ENCODE results near the gene MDGA2.
"Not testable (repeated sequence)": the region's sequence is repeated elsewhere in the genome, so short reads cannot be mapped to it uniquely, and the experiment has no call there.

The MDGA2 gene

DNA sequence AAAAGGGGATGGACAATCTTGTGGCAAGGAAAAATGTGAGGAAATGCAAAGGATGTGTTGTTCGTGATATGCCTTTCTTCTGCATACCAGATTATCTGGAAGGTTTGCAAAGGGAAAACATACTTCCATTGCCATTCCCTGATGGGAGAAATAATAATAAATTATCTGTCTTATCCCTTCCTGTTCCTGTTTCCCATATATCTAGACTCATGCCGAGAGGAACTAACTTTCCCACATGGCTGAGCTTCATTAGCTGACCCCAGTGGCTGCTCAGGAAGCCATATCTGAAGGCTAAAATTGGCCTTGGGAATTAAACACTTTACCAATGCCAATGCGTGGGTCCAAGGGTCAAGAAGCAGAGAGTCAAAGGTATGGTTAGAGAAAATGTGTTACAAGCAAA lies 439.8 kb downstream of the MDGA2 start:
- DNase-seq (ENCODE audit: low read depth) = no peak

DNA sequence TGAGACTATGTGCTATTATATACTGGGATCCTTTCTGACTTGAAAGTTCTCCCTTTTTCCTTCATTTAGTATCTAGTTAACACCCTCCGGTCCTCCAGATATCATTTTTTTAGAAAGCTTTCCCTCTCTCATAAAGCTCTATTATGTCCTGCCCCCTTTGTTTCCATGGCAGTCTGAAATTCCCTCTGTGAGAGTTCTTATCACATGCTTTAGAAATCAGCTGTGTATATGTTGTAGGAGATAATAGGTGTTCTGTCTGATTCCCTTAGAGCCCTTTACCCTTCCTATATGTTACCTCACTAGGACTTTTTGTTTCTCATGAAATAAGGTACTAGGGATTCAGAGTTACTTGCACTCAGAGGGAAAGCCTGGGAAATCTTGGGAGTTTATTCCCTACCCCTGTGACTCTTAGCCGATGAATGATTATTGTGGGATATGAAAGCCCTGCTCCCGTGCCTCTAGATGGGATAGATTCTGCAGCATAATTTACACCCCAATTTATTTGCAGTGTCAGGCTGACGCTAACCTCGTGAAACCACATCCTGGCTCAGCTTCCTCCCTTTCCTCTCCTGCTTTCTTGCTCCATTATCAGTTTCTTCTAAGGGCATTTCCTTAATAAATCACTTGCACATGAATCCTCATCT lies 448.4 kb downstream of the MDGA2 start:
- no peak for DNase-seq (ENCODE audit: low read depth)

DNA sequence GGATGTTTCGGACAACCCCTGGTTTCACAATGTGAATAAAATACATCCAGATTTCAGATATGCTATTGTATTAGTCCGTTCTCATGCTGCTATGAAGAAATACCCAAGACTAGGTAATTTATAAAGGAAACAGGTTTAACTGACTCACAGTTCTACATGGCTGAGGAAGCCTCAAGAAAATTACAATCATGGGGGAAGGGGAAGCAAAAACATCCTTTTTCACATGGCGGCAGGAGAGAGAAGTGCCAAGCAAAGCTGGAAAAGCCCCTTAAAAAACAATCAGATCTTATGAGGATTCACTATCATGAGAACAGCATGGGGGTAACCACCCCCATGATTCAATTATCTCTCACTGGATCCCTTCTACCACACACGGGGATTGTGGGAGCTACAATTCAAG lies 451.7 kb downstream of the MDGA2 start:
- DNase-seq (ENCODE audit: low read depth) = no peak

DNA sequence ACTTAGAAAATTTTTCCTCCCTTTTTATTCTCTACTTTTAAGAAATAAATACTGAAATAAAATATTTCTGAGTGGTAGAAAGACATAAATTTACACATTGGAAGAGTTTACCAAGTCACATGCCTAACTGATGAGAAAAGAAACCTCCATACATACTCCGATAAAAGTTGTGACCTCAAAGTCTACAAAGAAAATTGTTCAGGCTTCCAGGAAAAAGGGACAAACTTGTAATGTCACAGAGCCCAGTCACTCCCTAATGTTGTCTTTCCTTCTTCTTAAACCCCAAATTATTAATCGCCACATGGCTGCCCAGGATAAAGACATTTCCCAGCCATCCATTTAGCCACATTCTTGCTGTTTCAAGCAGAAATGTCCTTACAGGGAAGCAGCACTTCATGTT lies 455.3 kb downstream of the MDGA2 start:
- no peak for DNase-seq (ENCODE audit: low read depth)

DNA sequence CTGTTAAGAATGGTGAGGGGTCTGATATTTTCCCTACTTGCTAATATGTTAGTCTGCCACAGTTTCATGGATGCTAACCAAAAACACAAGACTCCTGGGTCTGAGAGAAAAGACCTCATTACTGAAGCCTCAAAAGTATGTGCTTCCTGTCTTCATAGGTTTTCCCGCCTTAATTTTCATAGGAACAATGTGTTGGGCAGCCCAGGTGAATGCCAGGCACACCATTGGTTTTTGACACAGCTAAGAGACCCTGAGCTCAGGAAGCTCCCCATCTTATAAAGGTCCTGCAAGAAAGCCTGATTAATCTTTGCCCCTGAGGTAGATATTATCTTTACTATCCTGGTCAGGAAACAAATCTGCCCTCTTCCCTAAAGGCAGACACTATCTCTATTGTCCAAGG lies 464.1 kb downstream of the MDGA2 start:
- no peak for DNase-seq (ENCODE audit: low read depth)

DNA sequence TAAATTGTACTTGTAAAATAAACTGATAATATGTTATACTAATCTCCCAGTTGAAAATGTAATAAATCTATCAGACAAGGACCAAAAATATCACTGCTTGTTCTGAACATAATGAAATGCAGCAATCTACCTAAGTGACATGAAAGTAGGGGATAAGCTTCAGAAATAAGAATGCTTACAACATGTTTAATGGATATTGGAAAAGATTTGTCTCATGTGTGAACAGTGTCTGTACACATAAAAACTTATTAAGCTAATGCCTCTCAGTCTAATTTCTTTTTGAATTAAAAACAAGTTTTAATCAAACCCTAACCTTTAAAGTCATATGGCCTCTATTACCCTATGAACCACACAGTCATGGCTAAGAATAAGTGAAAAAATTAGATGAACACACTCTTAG lies 465.3 kb downstream of the MDGA2 start:
- DNase-seq (ENCODE audit: low read depth) = no peak

DNA sequence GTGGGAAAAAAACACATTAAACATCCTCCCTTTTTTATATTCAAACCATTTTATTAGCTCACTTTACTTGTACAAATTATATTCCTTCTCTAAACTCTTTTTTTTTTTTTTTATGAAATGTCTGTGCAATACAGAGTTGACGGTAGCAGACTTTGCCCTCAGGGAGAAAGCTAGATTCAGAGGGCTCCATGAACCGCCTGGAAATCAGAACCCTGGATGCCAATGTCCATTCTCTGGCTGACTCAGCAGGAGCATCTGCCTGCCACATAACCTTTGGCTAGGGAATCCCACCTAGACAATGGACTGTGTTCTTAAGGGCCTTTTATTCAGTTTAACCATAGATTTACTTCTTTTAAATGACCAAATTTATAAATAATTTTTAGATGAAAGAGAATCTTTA lies 467.0 kb downstream of the MDGA2 start:
- DNase-seq (ENCODE audit: low read depth) = no peak

DNA sequence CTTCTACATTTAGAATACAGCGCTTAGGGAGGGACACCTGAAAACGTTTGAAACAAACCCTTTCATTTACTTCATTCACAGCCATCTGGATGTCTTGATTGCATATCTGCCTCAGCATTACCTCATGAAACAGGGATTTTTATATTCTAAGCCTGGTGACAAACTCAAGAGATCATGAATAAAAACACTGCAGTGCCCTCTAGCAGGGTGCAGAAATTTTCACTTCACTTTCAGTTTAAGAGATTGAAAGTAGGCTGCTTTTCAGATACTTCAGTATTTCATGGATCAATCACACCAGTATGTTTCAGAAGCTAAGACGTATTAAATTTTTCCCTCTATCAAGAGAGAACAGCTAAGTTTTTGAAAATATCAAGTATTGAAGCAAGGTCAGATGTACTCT lies 467.8 kb downstream of the MDGA2 start:
- DNase-seq (ENCODE audit: low read depth) = no peak

DNA sequence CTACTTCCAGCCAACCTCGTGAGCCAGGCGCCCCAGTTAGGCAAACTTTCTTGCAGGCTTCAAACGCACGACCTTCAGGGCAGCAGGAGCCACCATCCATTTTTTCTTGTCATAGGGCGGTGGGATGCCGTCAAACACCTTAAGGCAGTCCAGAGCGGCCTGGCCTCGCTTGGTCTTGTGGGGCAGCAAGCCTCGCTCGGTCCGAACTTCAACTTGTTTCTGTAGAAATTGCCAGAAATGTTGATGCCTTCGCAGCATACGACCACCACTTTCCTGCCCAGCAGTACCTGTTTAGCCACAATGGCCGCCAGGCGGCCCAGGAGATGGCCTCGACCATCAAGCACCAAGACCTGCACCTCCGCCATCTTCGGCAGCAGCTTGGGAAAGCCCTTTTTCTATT lies 474.7 kb downstream of the MDGA2 start:
- no peak for DNase-seq (ENCODE audit: low read depth)

DNA sequence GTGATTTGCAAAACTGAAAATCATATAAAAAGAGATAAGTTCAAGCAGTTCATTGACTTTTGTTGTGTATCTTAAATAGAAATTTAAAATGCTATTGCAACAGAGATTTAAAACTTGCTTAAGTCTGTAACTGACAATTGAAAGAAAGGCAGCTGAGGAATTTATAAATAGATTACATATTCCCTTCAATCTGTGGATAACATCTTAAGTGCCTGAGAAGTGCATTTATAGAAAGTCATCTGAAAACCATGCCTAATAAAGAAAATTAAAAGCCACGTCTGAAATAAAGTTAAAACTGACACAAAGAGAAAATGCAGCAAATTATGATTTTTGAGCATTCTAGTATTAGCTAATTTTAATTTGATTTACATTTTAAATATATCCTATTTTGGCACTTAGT lies 479.8 kb downstream of the MDGA2 start:
- DNase-seq (ENCODE audit: low read depth) = no peak

DNA sequence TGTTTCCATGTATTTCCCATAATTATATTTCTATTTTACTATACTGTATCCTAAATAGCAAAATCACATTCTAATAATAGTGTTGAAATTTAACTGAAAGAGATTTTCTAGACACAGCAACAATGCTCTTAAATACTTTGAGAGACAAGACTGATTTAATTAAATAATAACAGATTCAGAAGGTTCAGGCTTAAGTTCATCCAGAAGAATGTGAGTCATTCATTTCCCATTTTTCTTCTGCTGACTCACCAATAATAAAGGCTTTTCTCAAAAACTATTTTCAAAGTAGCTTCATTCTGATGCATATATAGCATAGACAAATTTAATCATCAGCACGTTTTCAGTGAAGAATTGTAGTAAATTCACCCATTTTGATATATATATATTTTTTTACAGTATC lies 481.4 kb downstream of the MDGA2 start:
- DNase-seq (ENCODE audit: low read depth) = no peak

DNA sequence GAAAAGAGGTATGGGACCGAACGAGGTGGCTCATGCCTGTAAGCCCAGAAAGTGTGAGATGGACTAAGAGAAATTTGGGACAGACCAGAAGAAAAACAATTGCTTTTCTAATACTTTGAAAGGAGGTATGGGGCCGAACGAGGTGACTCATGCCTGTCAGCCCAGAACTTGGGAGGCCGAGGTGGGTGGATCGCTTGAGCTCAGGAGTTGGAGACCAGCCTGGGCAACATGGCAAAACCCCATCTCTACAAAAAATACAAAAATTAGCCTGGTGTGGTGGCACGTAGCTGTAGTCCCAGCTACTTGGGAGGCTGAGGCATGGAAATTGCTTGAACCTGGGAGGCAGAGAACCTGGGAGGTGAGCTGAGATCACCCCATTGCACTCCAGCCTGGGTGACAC lies 483.2 kb downstream of the MDGA2 start:
- DNase-seq (ENCODE audit: low read depth) = not testable (repeated sequence)

DNA sequence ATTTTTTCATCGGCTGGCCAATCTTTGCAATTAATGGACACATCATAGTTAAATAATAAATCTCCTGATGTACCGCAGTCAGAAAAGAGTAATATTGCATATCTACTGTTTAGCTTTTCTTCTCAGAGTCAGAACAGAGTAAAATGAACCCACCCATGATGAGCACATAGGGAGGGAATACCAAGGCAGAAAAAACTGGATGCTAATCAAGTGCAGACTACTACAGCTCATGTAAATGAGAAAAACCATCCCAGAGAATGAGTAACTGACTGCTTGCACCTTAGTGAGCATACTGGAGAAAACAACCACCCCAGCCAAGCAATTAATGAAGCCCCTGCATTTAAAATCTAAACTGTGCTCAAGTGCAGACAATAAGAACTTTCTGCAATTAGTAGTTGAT lies 483.7 kb downstream of the MDGA2 start:
- no peak for DNase-seq (ENCODE audit: low read depth)

DNA sequence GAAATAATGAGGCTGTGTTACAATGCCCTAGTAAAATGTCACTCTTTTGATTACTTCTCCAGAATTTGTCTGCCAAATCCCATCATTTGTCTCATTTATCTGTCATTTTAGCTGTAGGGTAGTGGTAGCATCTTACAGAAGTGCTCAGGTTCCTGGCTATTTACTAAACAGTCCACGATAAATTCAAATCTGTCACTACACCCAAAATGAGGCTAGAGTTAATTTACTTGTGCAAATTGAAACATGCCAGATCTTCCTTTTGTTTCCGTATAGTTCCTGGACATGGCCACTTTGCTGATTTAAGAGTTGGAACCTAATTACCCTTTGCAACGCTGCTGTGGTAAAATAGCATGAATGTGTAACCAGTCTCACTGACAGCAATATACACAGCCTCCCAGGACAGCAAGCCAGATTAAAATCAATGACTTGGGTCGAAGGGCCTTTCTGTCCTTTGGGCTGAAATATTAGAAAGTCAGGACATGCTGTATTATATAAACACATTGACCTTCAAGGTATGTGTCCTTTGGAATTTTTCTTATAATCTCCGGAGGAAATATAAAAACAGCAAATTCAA lies 485.4 kb downstream of the MDGA2 start:
- no peak for DNase-seq (ENCODE audit: low read depth)

DNA sequence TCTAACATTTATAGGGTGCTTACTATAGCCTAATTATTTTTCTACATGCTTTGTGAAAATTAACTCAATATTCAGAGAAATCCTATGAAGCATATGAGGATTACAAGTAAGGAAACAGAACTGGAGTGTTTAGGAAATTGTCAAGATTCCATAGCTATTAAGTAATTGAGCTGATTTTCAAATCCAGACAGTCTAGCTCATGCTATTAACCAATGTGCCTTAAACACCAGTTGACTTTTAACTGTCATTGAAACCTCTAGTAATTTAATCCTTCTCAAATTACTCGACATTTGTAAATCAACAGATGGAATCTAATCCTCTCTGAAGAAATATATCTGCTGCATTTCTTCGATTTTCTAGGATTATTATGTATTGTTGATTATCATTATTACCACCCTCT lies 488.9 kb downstream of the MDGA2 start:
- DNase-seq (ENCODE audit: low read depth) = no peak

DNA sequence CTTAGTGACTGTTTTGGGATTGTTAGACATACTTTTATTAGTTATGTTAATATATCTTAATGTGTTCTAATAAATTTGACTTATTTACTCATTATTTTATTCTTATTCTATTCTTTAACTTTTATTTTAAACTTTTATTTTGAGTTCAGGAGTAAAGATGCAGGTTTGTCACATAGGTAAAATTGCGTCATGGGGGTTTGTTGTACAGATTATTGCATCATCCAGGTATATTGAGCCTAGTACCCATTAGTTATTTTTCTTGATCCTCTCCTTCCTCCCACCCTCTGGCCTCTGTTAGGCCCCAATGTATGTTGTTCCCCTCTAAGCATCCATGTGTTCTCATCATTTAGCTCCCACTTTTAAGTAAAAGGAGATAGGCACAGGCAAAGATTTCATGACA lies 495.5 kb downstream of the MDGA2 start:
- no peak for DNase-seq (ENCODE audit: low read depth)

DNA sequence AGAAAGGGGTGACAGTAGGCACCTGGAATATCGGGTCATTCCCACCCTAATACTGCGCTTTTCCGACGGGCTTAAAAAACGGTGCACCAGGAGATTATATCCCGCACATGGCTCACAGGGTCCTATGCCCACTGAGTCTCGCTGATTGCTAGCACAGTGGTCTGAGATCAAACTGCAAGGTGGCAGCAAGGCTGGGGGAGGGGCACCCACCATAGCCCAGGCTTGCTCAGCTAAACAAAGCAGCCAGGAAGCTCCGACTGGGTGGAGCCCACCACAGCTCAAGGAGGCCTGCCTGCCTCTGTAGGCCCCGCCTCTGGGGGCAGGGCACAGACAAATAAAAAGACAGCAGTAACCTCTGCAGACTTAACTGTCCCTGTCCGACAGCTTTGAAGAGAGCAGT lies 503.5 kb downstream of the MDGA2 start:
- DNase-seq (ENCODE audit: low read depth) = not testable (repeated sequence)

DNA sequence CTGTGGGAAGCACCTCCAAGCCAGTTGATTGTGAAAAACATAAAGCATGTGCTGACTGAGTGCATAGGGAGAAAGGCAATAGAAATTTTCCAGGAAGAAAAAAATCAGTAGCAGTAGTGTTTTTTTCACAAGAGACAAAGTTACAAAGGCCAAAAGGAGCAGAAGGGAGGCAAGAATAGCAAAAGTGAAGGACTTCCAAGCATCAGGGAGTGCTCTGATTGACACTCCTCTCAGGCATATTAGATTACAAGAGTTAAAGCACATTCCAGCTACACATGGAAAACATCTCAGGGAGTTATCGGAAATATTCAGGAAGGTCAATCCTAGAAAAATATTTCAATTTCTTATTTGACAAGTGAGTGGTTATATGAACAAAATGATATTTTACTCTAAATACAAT lies 508.0 kb downstream of the MDGA2 start:
- DNase-seq (ENCODE audit: low read depth) = no peak

DNA sequence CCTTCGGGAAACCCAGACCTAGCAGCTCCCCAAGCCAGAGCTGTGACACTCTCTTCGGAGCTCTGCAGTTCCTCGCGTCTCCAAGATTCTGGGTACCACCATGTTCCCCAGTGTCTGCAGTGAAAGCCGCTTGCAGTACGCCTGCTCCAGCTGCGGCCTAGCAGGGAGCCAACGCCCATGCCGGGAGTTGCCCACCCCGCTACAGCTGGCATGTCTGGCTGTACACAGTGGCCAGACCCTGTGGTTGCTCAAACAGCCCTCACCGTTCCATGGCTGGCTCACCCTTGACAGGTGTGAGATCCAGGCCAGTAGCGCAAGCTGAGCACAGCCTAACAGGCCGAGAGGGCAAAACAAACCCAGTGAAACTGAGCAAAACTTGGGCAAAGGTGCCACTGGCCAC lies 520.0 kb downstream of the MDGA2 start:
- no peak for DNase-seq (ENCODE audit: low read depth)

DNA sequence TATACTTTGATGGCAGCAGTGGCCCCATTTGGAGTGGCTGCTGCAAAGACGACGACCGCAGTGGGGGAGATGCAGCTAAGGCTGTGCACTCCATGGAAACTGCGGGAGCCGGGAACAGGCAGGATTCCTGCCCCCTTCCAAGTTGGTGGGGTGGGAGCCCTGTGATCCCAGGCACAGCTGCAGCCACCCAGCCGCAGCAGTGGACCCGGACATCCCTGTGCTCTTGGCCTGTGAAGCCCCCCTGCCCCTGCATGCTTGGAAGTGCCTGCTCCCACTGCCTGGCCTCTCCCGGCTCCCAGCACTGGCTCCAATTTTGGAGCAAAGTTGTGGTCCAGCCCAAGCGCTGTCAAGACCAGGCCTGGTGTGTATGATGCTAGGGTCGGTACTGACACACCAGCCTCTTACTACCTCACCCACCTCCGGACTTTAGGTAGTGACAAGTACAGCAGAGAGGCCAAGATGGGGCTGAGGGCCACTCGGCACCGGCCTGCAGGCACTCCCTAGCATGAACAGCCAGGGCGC lies 521.1 kb downstream of the MDGA2 start:
- no peak for DNase-seq (ENCODE audit: low read depth)

DNA sequence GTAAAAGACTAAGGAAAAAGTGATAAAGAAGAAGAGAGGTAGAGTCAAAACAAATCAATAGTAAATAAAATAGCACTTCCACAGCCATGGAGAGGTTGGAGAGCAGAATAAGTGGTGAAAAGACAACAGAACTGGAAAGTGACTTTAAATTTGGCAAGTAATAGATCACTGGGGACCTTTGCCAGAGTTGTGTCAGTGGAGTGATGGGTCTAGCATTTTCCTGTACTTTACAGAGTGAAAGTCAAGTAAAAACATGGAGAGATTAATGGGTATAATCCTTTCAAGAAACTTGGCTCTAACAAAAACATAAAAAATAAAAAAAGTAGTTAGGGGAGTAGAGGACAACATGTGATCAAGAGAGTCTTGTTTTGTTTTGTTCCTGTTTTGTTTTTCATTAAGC lies 521.7 kb downstream of the MDGA2 start:
- no peak for DNase-seq (ENCODE audit: low read depth)

DNA sequence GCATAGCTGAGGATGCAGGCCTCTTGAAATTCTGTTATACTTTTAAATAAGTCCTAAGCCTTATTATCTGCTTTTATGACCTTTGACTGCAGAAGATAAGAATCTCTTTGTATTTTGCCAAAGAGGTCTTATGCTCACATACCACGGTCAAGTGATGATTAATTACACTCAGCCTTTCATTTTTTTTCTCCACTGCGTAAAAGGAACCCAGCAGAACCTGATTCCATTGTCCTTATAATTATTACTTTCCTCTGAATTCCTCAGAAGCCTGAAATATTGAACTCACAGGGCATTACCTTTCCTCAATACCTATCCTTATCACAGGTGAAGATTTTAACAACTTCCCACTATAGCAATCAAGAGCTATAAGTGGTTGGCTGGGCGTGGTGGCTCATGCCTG lies 525.1 kb downstream of the MDGA2 start:
- DNase-seq (ENCODE audit: low read depth) = no peak

DNA sequence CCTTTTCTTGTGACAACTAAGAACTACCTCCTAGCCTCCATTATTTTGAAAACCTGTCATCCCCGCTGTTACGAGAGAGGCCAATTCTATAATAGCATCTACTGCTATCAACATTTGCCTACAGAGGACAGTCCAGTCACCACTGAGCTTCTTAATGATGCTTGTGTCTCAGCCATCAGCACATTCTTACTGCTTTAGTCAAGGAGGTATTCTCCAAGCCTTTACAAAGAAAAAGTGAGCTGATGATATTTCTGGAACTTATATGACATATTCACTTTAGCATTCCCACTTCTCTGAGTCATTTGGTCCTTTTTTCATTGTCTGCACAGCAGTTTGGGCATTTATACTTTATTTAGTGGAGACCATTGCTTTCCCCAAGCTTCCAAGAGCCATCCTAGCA lies 526.1 kb downstream of the MDGA2 start:
- no peak for DNase-seq (ENCODE audit: low read depth)

DNA sequence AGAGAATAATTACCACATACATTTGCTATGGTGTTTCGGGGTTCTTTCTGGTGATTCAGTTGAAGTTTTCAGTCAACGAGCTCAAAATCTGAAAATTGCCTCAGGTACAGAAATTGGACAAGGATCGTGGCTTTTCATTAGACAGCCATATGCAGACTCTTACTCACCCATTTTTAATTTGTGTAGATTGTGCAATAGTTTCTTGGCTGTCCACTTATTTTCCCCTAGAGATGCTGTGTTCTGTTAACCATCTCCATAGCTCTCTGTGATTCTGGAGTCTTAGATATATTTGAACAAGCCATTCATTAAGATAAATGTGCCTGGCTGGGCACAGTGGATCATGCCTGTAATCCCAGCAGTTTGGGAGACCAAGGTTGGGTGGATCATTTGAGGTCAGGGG lies 526.7 kb downstream of the MDGA2 start:
- no peak for DNase-seq (ENCODE audit: low read depth)
